H1 (cell line): Measurements from ENCODE around the gene PLCB3. TPM values are rescaled to one million over a fixed set of nuclear protein-coding genes. Genes with fewer than 3 reads are reported as not detected.
A peak's percentile ranks its signal among the peaks of the same experiment; 100 is the strongest.

Source experiments
- CTCF ChIA-PET: fragments of 300-600 bp; sonication (Branson Sonifier 250); formaldehyde crosslinking; loops from one replicate; lab custom pipeline; 2021; ENCODE audit not compliant: partially characterized antibody; lab: Charles Lee
- POLR2A ChIA-PET: fragments of 300-600 bp; sonication (Branson Sonifier 250); formaldehyde crosslinking; loops from one replicate; lab custom pipeline; 2021; ENCODE audit warnings: inconsistent platforms; ENCODE audit not compliant: partially characterized antibody; lab: Charles Lee
- DNase-seq, 2 experiments: peaks; one replicate each; pipeline versions ENCODE4 v3.0.0 to v3.0.0-alpha.2; 2010 to 2022; ENCODE audit warnings: low spot score in 2 of 2, low read depth in 1 of 2, mixed read lengths in 1 of 2
- FAIRE-seq: peaks from 2 replicates; lab custom pipeline; 2011; peaks lifted over from hg19 to GRCh38; lab: Jason Lieb, UNC
- H2AFZ ChIP-seq: 2 replicates; pipeline ENCODE4 v1.8.1; 2012; ENCODE audit warnings: low read length, inconsistent platforms
- H2AK5ac ChIP-seq: 2 replicates; pipeline ENCODE4 v1.6.1; 2013; ENCODE audit warnings: low read depth, low read length
- H2BK120ac ChIP-seq: replicated peaks from 2 replicates; pipeline ENCODE3; 2013; ENCODE audit warnings: low read depth, low read length, inconsistent platforms
- H2BK12ac ChIP-seq: 2 replicates; pipeline ENCODE4 v1.6.1; 2013; ENCODE audit warnings: low read depth, low read length
- H2BK15ac ChIP-seq: 2 replicates; pipeline ENCODE4 v1.6.1; 2013; ENCODE audit warnings: low read length
- H2BK20ac ChIP-seq: 2 replicates; pipeline ENCODE4 v1.6.1; 2013; ENCODE audit warnings: low read length
- H2BK5ac ChIP-seq: 2 replicates; pipeline ENCODE4 v1.6.1; 2013; ENCODE audit warnings: low read depth, low read length
- H3K14ac ChIP-seq: 2 replicates; pipeline ENCODE4 v1.6.1; 2013; ENCODE audit warnings: inconsistent platforms; ENCODE audit not compliant: insufficient read length
- H3K18ac ChIP-seq: 2 replicates; pipeline ENCODE4 v1.6.1; 2013; ENCODE audit warnings: low read length; ENCODE audit errors: extremely low read depth
- H3K23ac ChIP-seq: 2 replicates; pipeline ENCODE4 v1.6.1; 2013; ENCODE audit warnings: inconsistent platforms; ENCODE audit not compliant: insufficient read length
- H3K23me2 ChIP-seq: 2 replicates; pipeline ENCODE4 v1.6.1; 2013; ENCODE audit warnings: low read depth, low read length
- H3K27ac ChIP-seq: 2 replicates; pipeline ENCODE4 v1.6.1; 2011; ENCODE audit warnings: low read depth, low read length, inconsistent platforms
- H3K27me3 ChIP-seq, 4 experiments: replicated peaks in 1 of 4; 1 replicate in 1 of 4; 2 replicates in 3 of 4; pipeline versions ENCODE4 v1.6.1 to v1.8.1; 2011 to 2013; ENCODE audit warnings: low read length in 3 of 4, mild to moderate bottlenecking in 3 of 4, inconsistent platforms in 2 of 4, mixed read lengths in 2 of 4, moderate library complexity in 1 of 4; ENCODE audit not compliant: control insufficient read depth in 3 of 4, insufficient read depth in 3 of 4; ENCODE audit errors: extremely low read depth in 1 of 4
- H3K36me3 ChIP-seq, 4 experiments: 2 replicates each; pipeline versions ENCODE4 v1.6.1 to v1.8.1; 2011 to 2013; ENCODE audit warnings: mild to moderate bottlenecking in 4 of 4, low read length in 3 of 4, moderate library complexity in 2 of 4, control low read depth in 1 of 4, inconsistent platforms in 1 of 4; ENCODE audit not compliant: insufficient read depth in 4 of 4, control insufficient read depth in 2 of 4
- H3K4ac ChIP-seq: replicated peaks from 2 replicates; pipeline ENCODE3; 2013; ENCODE audit warnings: low read length, low read depth, mixed read lengths, inconsistent platforms; ENCODE audit not compliant: insufficient read length
- H3K4me1 ChIP-seq, 4 experiments: replicated peaks in 1 of 4; 1 replicate in 1 of 4; 2 replicates in 3 of 4; pipeline versions ENCODE4 v1.6.1 to v1.8.1; 2011 to 2013; ENCODE audit warnings: low read length in 3 of 4, inconsistent platforms in 2 of 4, mixed read lengths in 1 of 4; ENCODE audit not compliant: insufficient read depth in 4 of 4, control insufficient read depth in 3 of 4
- H3K4me2 ChIP-seq, 2 experiments: 2 replicates each; pipeline versions ENCODE4 v1.6.1 to v1.8.1; 2011 to 2013; ENCODE audit warnings: low read depth in 2 of 2, low read length in 2 of 2, control low read depth in 1 of 2, inconsistent platforms in 1 of 2, mild to moderate bottlenecking in 1 of 2; ENCODE audit not compliant: insufficient read depth in 1 of 2
- H3K4me3 ChIP-seq, 4 experiments: fragments of 200-600, 300-600 bp in 1 of 4; sonication (generic), shearing (Covaris generic), sonication (Bioruptor Twin) in 1 of 4; 2 replicates each; pipeline versions ENCODE4 v1.5.1 to v1.8.1; 2011 to 2016; ENCODE audit warnings: low read length in 4 of 4, low read depth in 3 of 4, control low read depth in 2 of 4, inconsistent platforms in 2 of 4, mild to moderate bottlenecking in 2 of 4, mixed read lengths in 1 of 4, moderate library complexity in 1 of 4; ENCODE audit not compliant: insufficient read depth in 2 of 4; ENCODE audit errors: extremely low read depth in 1 of 4
- H3K56ac ChIP-seq: replicated peaks from 2 replicates; pipeline ENCODE3; 2013; ENCODE audit warnings: low read depth, mild to moderate bottlenecking, mixed read lengths, low read length, inconsistent platforms; ENCODE audit not compliant: insufficient read length
- H3K79me1 ChIP-seq: 2 replicates; pipeline ENCODE4 v1.6.1; 2013; ENCODE audit warnings: low read depth, low read length, control low read depth
- H3K79me2 ChIP-seq, 2 experiments: 2 replicates each; pipeline versions ENCODE4 v1.6.1 to v1.8.1; 2012 to 2013; ENCODE audit warnings: low read length in 2 of 2, mild to moderate bottlenecking in 2 of 2, inconsistent platforms in 1 of 2; ENCODE audit not compliant: insufficient read depth in 2 of 2, control insufficient read depth in 1 of 2
- H3K9ac ChIP-seq, 4 experiments: replicated peaks in 1 of 4; 1 replicate in 1 of 4; 2 replicates in 3 of 4; pipeline versions ENCODE4 v1.6.1 to v1.8.1; 2011 to 2013; ENCODE audit warnings: low read depth in 3 of 4, low read length in 3 of 4, control low read depth in 2 of 4, mild to moderate bottlenecking in 2 of 4, moderate library complexity in 2 of 4, inconsistent platforms in 1 of 4; ENCODE audit errors: extremely low read depth in 1 of 4
- H3K9me3 ChIP-seq, 2 experiments: 2 replicates each; pipeline versions ENCODE4 v1.6.1 to v1.8.1; 2012 to 2013; ENCODE audit warnings: mild to moderate bottlenecking in 2 of 2, moderate library complexity in 2 of 2, control low read depth in 1 of 2, inconsistent platforms in 1 of 2, low read depth in 1 of 2, low read length in 1 of 2, mixed read lengths in 1 of 2; ENCODE audit not compliant: insufficient read depth in 2 of 2
- H4K20me1 ChIP-seq, 2 experiments: replicated peaks in 1 of 2; 2 replicates each; pipeline versions ENCODE3 to v1.8.1; 2011 to 2013; ENCODE audit warnings: inconsistent platforms in 2 of 2, low read length in 2 of 2, mild to moderate bottlenecking in 1 of 2; ENCODE audit not compliant: insufficient read depth in 2 of 2, control insufficient read depth in 1 of 2
- H4K5ac ChIP-seq: 2 replicates; pipeline ENCODE4 v1.6.1; 2013; ENCODE audit warnings: low read length, low read depth, mixed read lengths, inconsistent platforms; ENCODE audit not compliant: insufficient read length
- H4K8ac ChIP-seq: 2 replicates; pipeline ENCODE4 v1.8.0; 2013; ENCODE audit warnings: mild to moderate bottlenecking, moderate library complexity, low read length, inconsistent platforms; ENCODE audit not compliant: insufficient read depth; ENCODE audit errors: extremely low read depth
- H4K91ac ChIP-seq: replicated peaks from 2 replicates; pipeline ENCODE3; 2013; ENCODE audit warnings: low read length, mixed read lengths, inconsistent platforms; ENCODE audit not compliant: insufficient read length
- ATF2 ChIP-seq: IDR thresholded peaks from 2 replicates; pipeline ENCODE4 v1.6.1; 2012; ENCODE audit warnings: low read length, inconsistent platforms
- FOSL1 ChIP-seq: IDR thresholded peaks from 2 replicates; pipeline ENCODE4 v1.6.1; 2011; ENCODE audit warnings: mild to moderate bottlenecking, low read depth, low read length, moderate library complexity; ENCODE audit not compliant: insufficient read depth
- HDAC2 ChIP-seq, 2 experiments: fragments of 300-600 bp in 1 of 2; sonication (generic) in 1 of 2; IDR thresholded peaks; 2 replicates each; pipeline ENCODE4 v1.6.1; 2011 to 2012; ENCODE audit warnings: low read depth in 2 of 2, low read length in 2 of 2, mild to moderate bottlenecking in 2 of 2, moderate library complexity in 2 of 2, borderline replicate concordance in 1 of 2, inconsistent platforms in 1 of 2
- KDM4A ChIP-seq: IDR thresholded peaks from one replicate; pipeline ENCODE4 v1.7.1; 2012; ENCODE audit warnings: low read depth, mild to moderate bottlenecking, moderate library complexity, low read length, inconsistent platforms; ENCODE audit not compliant: severe bottlenecking
- KDM5A ChIP-seq: fragments of 200-600 bp; IDR thresholded peaks from 2 replicates; pipeline ENCODE4 v1.7.1; 2012; ENCODE audit warnings: mild to moderate bottlenecking, low read length, inconsistent platforms, mixed read lengths
- POLR2A ChIP-seq, 2 experiments: IDR thresholded peaks; 1 replicate in 1 of 2; 2 replicates in 1 of 2; pipeline ENCODE4 v1.6.1; 2011; ENCODE audit warnings: low read depth in 2 of 2, low read length in 2 of 2, mild to moderate bottlenecking in 2 of 2; ENCODE audit errors: control extremely low read depth in 1 of 2
- RAD21 ChIP-seq, 2 experiments: IDR thresholded peaks in 1 of 2; conservative IDR thresholded peaks in 1 of 2; 2 replicates each; pipeline ENCODE4 v1.6.1; 2011; ENCODE audit warnings: low read depth in 2 of 2, low read length in 2 of 2, improper control_type of control experiment in 1 of 2, inconsistent platforms in 1 of 2, mild to moderate bottlenecking in 1 of 2, moderate library complexity in 1 of 2
- WGBS, 2 experiments: shearing (Covaris generic) in 1 of 2; methylation state at CpG; one replicate each; pipeline versions ENCODE4 v1.1.6 to v1.1.7; 2013 to 2015; ENCODE audit warnings: low lambda C conversion rate in 2 of 2, mixed read lengths in 2 of 2, inconsistent platforms in 1 of 2, low coverage in 1 of 2, missing lambda C conversion rate in 1 of 2; ENCODE audit not compliant: insufficient replicate concordance in 2 of 2, insufficient coverage in 1 of 2, insufficient read length in 1 of 2; ENCODE audit errors: extremely low coverage in 1 of 2, missing lambda C conversion rate in 1 of 2; 5-methylcytosine and 5-hydroxymethylcytosine counted together
- polyA plus RNA-seq, 7 experiments: library from polyadenylated mRNA; depleted of rRNA in 3 of 7; stranded (reverse) in 5 of 7; unstranded in 2 of 7; fragments of >200 nt in 5 of 7; fragments of 200-250 nt in 2 of 7; gene quantifications; 1 replicate in 5 of 7; 2 replicates in 1 of 7; 4 replicates in 1 of 7; pipeline versions ENCODE4 v1.2.1 to v1.2.3, GENCODE V29; 2011 to 2013; ENCODE audit warnings: missing spikeins in 2 of 7, mixed read lengths in 2 of 7
- total RNA-seq: library from RNA; stranded (reverse); fragmentation: NEBNext Ultra II Directional; extraction: Animal tissue kit (Norgen Biotek cat#: 25700); gene quantifications from 2 replicates; pipeline ENCODE4 v1.2.1, GENCODE V29; 2021
- TF ChIP-seq, protein P1 (sequence below): IDR thresholded peaks from 2 replicates; pipeline ENCODE4 v1.6.1; 2011; ENCODE audit warnings: low read length, improper control_type of control experiment

PLCB3 gene
- total and polyA plus RNA-seq, 2 of the 8 experiments (the other 6 are each of a cell fraction or from before 2014, with no cell fraction given), result 47.2 to 104 TPM

DNA sequence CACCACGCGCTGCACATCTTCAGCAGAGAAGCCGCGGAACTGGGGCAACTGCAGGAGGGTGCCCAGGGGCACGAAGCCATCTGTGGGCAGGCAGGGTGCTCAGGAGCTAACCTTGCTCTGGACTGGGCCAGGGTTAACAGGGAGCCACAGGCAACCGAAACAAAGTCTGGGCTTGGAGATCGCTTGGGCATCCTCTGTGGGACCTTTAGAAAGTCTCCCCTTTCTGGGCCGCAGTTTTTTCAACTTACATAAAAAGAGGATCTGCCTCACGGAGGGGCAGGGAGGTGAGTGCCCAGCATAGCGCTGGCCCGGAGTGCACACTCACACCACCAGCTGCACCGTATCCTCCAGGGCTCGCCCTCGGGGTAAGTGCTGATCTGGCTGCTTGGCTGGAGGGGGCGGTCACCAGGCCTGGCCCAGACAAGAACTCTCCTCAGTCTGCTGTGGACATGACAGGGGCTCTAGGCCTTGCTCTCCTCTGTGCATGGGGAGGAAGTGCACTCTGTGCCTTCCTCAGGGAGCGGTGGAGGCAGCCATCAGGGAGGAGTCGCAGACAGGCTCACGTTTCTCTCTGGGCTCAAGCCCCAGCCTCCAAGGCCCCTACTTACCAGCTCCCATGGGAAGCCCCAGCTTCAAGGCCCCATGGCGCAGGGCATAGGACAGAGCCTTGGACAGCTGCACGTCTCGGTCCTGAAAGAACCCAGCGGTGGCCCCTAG lies 26.3 kb upstream of the PLCB3 start:
- H3K4ac ChIP-seq, result no peak overlapping the region
- H2BK15ac ChIP-seq, result peak overlapping the region; percentile 92; the same call in 1 of the 2 replicates
- ChIA-PET CTCF (interaction anchor here (0.7 to 6.5 kb wide), 10 partner anchors 8 to 79 kb away, joined by 3 to 64 read pairs (median 6); partner anchors contain the start of genes FERMT3 and PLCB3), POLR2A (interaction anchor here (0.8 to 14.1 kb wide), 11 partner anchors 12 to 92 kb away, joined by 3 to 253 read pairs (median 9); partner anchors contain the start of genes FERMT3, FKBP2, PLCB3 and PPP1R14B)
- no peak overlapping the region for H3K27ac ChIP-seq
- WGBS, 2 experiments, result 81% methylated on average over 22 of the region's 22 CpGs; no CpG with 5 or more reads in 1 of the 2 experiments
- H3K4me3 ChIP-seq, result peak overlapping the region; percentile 63 to 90 (median 84)
- H3K9ac ChIP-seq, result no peak overlapping the region
- no peaks in the 10 kb centered on the region for H3K27me3 ChIP-seq
- peaks cover under 1 to 9% of the 10 kb centered on the region in 2 experiments for H4K20me1 ChIP-seq
- no peak overlapping the region for H3K56ac ChIP-seq
- peak overlapping the region; percentile 96; the same call in 1 of the 2 replicates for H3K18ac ChIP-seq
- H2BK5ac ChIP-seq, result peak overlapping the region; percentile 95
- no peak overlapping the region for H2AFZ ChIP-seq
- H3K23me2 ChIP-seq, result peaks cover 10% of the 10 kb centered on the region; the same call in 1 of the 2 replicates
- no peak overlapping the region for H2BK12ac ChIP-seq
- H3K14ac ChIP-seq, result no peak overlapping the region
- no peak overlapping the region for H4K8ac ChIP-seq
- no peak overlapping the region for H2AK5ac ChIP-seq
- no peak overlapping the region for H4K5ac ChIP-seq
- no peak overlapping the region for H3K23ac ChIP-seq
- H2BK120ac ChIP-seq, result no peak overlapping the region
- no peak overlapping the region for H2BK20ac ChIP-seq
- H3K79me1 ChIP-seq, result no peaks in the 10 kb centered on the region
- H3K4me1 ChIP-seq, result peaks cover 0 to 23% (median 14%) of the 10 kb centered on the region in 4 experiments; a peak in 6 of 7 replicates
- FAIRE-seq (no peak), DNase-seq (peak in 1 of 2 experiments; percentile 61)
- no peaks in the 10 kb centered on the region for H3K9me3 ChIP-seq
- peak overlapping the region; percentile 72 to 93 for H3K4me2 ChIP-seq
- H4K91ac ChIP-seq, result no peak overlapping the region
- H3K79me2 ChIP-seq, result no peaks in the 10 kb centered on the region
- peaks cover 0 to 9% (median 5%) of the 10 kb centered on the region in 4 experiments; a peak in 4 of 8 replicates for H3K36me3 ChIP-seq
- no peak for TF ChIP-seq POLR2A (IDR thresholded peaks at IDR 0.05; ENCODE audit: control extremely low read depth in 1 of 2, low read depth in 2 of 2, low read length in 2 of 2)
- TF ChIP-seq ATF2, result no peak
- TF ChIP-seq FOSL1, result no peak
- TF ChIP-seq KDM5A, result no peak
- no peak for TF ChIP-seq HDAC2 (IDR thresholded peaks at IDR 0.05; ENCODE audit: borderline replicate concordance in 1 of 2, low read depth in 2 of 2, low read length in 2 of 2)
- TF ChIP-seq, protein P1, sequence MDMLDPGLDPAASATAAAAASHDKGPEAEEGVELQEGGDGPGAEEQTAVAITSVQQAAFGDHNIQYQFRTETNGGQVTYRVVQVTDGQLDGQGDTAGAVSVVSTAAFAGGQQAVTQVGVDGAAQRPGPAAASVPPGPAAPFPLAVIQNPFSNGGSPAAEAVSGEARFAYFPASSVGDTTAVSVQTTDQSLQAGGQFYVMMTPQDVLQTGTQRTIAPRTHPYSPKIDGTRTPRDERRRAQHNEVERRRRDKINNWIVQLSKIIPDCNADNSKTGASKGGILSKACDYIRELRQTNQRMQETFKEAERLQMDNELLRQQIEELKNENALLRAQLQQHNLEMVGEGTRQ, result no peak
- no peak for TF ChIP-seq KDM4A
- TF ChIP-seq RAD21 (IDR thresholded peaks at IDR 0.05 in 1 of 2, conservative IDR thresholded peaks at IDR 0.05 in 1 of 2; ENCODE audit: low read depth in 2 of 2, low read length in 2 of 2), result no peak
